RWPE1 (cell line): ENCODE measurements around the gene RIMOC1.

Source experiments
- CTCF ChIA-PET: fragments of 350-600 bp; sonication (Branson Sonifier 250); formaldehyde crosslinking; extraction: SDS; loops from one replicate; lab custom pipeline; 2021; lab: Yijun Ruan, JAX
- POLR2A ChIA-PET: fragments of 400-600 bp; formaldehyde crosslinking; extraction: SDS; loops from one replicate; lab custom pipeline; 2020; ENCODE audit warnings: antibody characterized with exemption; ENCODE audit not compliant: low non-redundant PET; lab: Yijun Ruan, JAX
- DNase-seq: peaks from one replicate; pipeline ENCODE4 v3.0.0; 2012; ENCODE audit warnings: low spot score
- H3K27ac ChIP-seq: fragments of 450-650 bp; 2 replicates; pipeline ENCODE4 v1.5.1; 2017
- CTCF ChIP-seq: fragments of 450-650 bp; conservative IDR thresholded peaks from 2 replicates; pipeline ENCODE4 v1.5.1; 2017; ENCODE audit warnings: low read depth, mild to moderate bottlenecking

The RIMOC1 gene

DNA sequence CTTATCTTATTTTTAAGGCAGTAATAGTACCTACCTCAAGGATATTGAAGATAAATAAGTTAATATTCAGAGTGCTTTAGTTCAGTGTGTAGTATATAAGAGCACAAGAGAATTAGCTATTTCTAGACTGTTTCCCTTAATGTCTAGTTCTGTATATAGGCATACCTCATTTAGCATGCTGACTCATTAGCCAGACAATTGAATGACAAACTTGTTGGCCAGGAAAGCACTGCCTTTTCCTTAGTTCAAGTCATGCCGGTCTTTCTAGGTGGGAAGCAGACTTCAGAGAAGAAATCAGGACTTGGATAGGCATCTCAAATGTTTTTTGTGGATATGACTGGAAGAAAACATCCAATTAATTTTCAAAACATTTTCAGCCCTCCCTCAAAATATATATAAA is 17.7 kb downstream of the RIMOC1 start:
- ChIA-PET POLR2A (no interaction called here), CTCF (no interaction called here)
- H3K27ac ChIP-seq: no peak overlapping the region
- TF ChIP-seq CTCF: no peak
- DNase-seq: peak; percentile 34

DNA sequence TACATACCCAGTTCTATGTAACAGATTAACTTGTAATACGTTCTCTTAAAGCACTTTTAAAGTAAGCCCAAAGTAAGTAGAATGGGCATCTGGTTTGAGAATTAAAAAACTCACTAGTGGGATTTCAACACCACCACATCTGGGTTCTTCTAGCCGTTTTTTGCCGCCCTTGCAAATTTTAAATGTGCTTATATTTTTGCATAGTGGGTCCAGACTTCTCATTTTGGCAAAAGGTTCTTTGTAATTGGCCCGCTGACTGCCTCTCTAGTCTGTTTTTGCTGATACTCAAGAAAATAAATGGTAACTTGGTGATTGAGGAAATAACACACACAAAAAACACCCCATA is 20.4 kb downstream of the RIMOC1 start:
- TF ChIP-seq CTCF: no peak

GRCh38 chr5:41924872-41925554 is 20.9 kb downstream of the RIMOC1 start, which contains the start of gene FBXO4:
Gene FBXO4, plus strand, starts transcription at chr5:41925281. Its CDS starts 29 bp downstream, at chr5:41925310.
- H3K27ac ChIP-seq: peak within 1 kb of the TSS; percentile 92
- DNase-seq: peak; percentile 69
- POLR2A ChIA-PET: interaction anchor here (2.4 kb wide), 1 partner anchor 21 kb away, joined by 7 read pairs; the partner anchor contains the start of gene RIMOC1
- CTCF ChIA-PET: interaction anchor here (0.6 to 1.5 kb wide), 6 partner anchors 14 to 660 kb away, joined by 3 to 4 read pairs (median 3); no protein-coding TSS in a partner anchor
- peak; percentile 77 for TF ChIP-seq CTCF

More for the DNA sequence above, 20.4 kb downstream of the RIMOC1 start:
- ChIA-PET CTCF (interaction anchor here (1.1 to 1.5 kb wide), 3 partner anchors 66 to 292 kb away, joined by 3 to 4 read pairs (median 3); no protein-coding TSS in a partner anchor), POLR2A (interaction anchor here (2.4 kb wide), 1 partner anchor 20 kb away, joined by 7 read pairs; the partner anchor contains the start of gene RIMOC1)
- peak overlapping the region; percentile 92 for H3K27ac ChIP-seq
- no peak for DNase-seq

- POLR2A ChIA-PET: interaction anchor here (0.6 to 2.4 kb wide), 3 partner anchors 21 to 1556 kb away, joined by 3 to 7 read pairs (median 3); partner anchors contain the start of gene RIMOC1
- CTCF ChIA-PET: interaction anchor here (0.6 to 1.5 kb wide), 6 partner anchors 15 to 660 kb away, joined by 3 to 4 read pairs (median 3); no protein-coding TSS in a partner anchor
- peak overlapping the region; percentile 92 for H3K27ac ChIP-seq
- TF ChIP-seq CTCF: no peak
- peak; percentile 35 for DNase-seq
Measured at GRCh38 chr5:41925555-41925951, 21.4 kb downstream of the RIMOC1 start.

DNA sequence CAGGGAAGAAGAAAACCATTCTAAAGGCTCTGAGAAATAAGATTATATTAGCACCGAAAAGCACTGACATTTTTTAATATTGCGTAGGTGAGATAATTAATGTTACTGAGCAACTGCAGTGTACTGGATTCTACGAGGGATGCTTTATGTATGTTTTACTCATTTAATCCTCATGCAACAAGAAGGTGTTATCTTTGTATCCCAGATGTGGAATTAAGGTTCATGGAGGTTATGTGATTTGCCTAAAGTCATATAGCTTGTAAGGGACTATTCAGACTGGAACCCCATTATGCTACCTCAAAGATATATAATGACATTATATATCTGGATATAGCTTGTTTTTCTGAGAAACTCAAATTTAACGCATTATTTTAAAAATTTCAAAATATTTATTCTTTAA is 23.5 kb downstream of the RIMOC1 start:
- POLR2A ChIA-PET: no interaction called here
- CTCF ChIA-PET: no interaction called here
- DNase-seq: no peak
- H3K27ac ChIP-seq: no peak overlapping the region
- no peak for TF ChIP-seq CTCF

- no peak overlapping the region for H3K27ac ChIP-seq
- POLR2A ChIA-PET: no interaction called here
Measured at GRCh38 chr5:41929035-41929434, 24.9 kb downstream of the RIMOC1 start.

More at GRCh38 chr5:41929035-41929434, 24.9 kb downstream of the RIMOC1 start:
- TF ChIP-seq CTCF: no peak
- CTCF ChIA-PET: no interaction called here
- no peak for DNase-seq
